GM19099 (cell line): ENCODE results near the gene MED22.

Source experiments
- POLR2A ChIP-seq: IDR thresholded peaks from 3 replicates; pipeline ENCODE4 v1.6.1; 2011; ENCODE audit warnings: low read depth; ENCODE audit not compliant: insufficient read length; ENCODE audit errors: extremely low read depth

The MED22 gene

DNA sequence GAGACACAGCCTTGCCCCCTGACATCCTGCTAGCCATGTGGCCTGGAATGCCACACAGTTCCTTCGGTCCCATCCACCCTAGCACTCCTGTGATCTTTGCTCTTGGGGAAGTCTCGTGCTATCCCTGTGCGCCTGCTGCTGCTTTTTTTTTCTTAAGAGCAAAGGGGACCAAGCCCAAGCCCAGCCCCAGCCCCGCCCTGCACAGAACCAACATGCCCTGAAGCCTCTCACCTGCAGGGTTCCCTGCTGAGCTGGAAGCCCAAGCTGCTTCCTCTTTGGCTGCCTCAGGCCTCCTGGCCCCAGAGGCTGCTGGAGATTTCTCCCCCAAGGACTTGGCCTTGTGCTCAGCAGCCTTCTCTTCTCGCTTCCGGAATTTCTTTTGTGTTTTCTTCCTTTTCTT, 13.8 kb downstream of the MED22 start:
- no peak for TF ChIP-seq POLR2A

DNA sequence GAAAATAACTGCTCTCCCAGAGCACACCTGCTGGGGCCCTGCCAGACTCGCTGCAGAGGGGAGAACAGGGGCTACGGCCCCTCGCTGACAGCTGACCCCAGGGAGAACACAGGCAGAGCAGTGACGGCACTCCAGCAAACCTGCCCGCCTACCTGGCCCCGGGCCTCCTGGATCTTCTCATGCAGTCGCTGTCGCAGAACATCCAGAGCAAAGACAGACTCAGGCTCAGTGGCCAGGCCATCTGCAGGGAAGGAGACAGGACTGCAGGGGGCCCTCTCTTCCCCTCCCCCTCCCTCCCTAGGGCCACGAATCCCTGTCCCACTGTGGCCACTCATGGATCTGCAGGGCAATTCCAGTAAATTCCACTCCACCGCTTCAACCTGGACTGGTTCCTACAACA, 14.4 kb downstream of the MED22 start:
- TF ChIP-seq POLR2A: no peak

DNA sequence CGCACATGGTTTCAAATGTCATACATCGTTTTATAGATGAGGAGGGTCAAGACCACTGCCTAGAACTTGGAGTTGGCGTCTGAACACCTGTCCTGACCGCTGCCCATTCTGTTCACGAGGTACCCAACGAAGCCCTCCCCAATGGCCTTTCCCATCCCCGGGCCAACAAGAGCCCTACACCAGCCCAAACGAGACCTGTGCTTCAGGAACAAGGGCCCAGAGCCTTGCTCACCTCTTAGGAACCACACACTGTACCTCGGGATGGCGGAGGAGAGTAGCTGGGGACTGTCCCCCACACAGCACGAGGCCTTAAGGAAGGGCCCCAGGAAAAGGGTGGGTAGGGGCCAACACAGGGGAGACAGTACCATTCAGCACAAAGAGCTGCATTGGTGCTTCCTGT, 14.9 kb downstream of the MED22 start:
- no peak for TF ChIP-seq POLR2A

DNA sequence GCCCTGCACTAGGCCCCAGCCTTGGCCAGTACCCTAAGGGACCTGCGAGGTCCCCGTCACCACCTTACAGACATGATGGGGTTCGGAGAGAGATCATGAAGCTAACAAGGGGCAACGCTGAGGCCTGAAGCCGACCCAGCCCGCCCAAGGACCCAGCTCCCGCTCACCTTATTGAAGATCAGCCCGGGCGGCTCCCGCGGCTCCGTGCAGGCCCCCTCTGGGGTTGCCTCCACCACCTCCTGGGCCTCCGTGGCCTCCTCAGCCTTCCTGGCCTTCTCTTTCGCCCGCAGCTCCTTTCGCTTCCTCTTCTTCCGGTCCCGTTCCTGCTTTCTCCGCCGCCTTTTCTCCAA, 15.6 kb downstream of the MED22 start:
- no peak for TF ChIP-seq POLR2A

DNA sequence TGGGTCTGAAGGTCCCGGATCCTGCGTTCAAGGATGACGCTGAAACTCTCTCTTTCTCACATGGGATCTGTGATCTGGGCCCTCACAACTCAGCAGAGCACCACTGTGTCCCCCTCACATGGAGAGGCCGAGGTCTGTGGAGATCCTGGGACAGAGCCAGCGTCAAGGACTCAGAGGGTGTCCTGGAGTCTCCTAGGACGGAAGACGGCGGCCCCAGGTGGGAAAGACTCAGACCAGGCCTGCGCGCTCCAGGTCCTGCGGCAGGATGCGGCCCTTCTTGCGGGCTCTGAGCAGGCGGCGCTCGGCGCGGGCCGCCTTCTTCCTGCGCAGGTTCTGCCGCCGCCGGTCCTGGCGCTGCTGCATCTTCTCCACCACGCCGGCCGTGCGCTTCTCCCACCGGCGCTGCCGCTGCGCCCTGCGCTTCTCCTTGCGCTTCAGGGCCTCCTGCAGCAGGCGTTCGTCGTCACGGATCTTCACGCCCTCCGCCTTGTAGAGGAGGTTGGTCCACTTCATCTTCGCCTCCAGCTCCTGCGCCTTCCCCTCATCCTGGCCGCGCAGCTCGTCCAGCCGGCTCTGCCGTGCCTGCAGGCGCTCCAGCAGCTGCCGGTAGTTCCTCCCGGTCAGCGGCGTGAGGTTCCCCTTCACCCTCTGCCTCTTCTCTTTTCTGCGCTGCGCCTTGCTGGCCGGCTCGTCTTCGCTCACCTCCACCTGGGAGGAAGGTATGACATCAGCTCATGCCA, 16.1 kb downstream of the MED22 start:
- TF ChIP-seq POLR2A: no peak

DNA sequence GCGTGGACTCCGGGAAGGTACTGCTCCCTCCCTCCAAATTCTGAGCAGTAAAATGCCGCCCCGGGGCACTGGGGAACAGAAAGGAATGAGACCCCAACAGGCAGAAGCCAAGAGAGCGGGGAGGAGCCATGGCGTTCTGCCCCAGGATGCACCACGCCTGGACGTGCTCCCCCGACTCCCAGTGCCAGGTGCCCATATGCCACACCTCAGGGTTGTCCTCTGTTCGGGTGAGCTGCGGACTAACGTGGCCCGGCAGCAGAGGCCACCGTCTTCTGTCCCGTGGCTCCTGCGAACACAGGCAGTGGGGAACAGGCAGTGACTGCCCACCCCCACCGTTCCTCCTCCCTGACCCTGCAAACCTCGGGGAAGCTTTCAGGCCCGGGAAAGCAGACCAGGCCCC, 16.7 kb downstream of the MED22 start:
- TF ChIP-seq POLR2A: no peak

DNA sequence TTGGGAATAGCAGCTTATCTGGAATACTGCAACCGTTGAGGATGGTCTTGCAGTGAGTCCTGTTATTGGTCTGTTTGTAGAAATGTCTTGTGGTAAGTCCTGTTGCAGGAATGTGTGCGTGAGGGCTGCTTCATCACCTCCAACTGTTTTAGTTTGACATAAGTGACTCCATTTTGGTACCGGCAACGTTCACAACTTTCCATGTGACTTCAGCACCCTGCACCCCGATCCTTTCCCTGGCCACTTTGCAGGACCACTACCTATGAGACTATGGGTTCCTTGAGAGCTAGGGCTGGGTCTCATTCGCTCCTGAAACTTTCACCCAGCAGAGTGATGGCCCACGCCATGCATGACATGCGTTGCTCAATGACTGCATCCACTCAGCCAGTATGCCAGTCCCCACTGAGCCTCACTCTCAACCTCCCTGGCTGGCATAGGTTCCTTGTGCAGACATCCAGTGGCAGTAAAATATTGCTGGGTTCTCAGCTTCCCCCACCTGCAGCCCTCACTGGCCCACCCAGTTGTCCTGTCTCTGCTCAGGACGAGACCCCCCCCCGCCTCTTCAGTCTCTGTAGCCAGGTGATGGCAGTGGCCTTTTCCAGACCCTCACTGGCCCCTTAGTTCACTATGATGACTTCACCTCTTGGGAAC, 20.0 kb downstream of the MED22 start:
- TF ChIP-seq POLR2A: no peak

DNA sequence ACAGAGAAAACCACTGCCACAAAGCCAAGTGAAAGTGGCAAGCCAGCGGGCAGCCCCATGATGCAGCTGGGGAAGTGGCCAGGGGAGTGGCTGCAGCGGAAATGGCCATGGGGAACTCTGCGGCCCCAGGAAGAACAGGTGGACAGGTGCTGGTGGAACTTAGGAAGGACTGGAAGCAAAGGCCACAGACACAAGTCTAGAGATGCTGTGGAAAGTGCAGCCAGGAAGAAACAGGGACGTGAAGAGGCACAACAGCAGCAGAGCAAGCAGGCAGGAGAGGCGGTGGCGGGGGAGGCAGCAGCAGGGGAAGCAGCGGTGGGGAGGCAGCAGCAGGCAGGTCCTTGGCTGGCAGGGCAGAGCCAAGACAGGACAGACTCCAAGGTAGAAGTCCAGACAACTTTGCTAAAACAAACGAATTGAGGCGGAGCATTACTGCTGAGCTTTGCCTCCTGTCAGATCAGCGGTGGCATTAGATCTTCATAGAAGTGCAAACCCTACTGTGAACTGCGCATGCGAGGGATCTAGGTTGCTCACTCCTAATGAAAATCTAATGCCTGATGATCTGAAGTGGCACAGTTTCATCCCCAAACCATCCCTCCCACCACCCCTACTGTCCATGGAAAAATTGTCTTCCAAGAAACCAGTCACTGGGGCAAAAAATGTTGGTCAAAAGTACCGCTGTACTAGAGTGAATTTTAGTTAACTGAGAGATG, 23.8 kb downstream of the MED22 start:
- no peak for TF ChIP-seq POLR2A

DNA sequence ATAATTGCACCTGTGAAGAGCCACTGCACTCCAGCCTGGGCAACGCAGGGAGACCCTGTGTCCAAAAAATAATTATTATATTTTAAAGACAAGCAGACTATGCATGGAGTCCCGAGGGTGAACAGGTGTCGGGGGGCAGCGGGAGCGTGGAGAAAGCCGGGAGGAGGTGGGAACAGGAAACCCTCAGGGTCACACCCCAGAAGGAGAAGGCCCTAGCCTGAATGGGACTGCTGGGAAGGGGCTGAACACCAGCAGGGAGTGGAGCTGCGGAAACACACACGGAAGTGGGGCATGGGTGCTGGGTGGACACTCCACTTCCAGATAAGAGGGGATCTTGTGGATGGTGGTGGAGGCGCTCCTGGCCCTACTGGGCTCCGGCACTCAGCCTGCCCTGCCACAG, 24.7 kb downstream of the MED22 start:
- TF ChIP-seq POLR2A: no peak

DNA sequence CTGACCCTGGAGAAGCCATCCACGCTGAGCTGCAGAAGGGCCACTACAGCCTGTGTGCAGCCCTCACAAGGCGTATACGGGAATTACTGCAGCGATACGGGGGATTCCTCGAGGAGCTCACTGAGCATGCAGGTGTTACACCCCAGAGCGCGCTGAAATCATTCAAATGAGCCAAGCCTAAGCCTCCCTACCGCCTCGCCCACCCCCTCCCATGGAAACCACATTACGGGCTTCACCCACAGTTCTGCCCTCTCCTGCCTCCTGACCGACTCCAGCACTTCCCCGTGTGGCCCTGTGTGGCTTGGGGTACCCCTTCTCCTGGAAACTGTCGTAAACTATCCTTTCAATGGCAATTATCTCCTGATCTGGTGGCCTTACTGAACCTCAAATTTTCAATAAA, 25.2 kb downstream of the MED22 start:
- TF ChIP-seq POLR2A: no peak

DNA sequence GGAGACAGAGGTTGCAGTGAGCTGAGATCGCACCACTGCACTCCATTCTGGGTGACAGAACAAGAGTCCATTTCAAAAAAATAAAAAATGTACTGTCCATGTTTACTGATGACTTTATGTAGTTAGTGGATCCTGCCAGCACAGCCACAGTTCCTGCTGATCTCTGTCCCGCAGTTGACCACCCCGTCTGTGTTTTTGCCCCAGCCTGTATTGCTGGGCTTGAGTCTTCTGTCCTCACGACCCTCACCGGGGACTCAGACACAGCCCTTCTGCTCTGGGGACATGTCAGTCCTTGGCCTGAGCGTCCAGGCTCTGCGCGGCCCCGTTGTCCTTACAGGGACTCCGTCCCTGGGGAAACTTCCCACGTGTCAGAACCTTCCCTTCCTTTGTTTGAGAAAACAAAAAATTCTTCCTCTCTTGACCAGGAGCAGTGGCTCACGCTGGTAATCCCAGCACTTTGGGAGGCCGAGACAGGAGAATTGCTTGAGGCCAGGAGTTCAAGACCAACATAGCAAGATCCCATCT, 26.5 kb downstream of the MED22 start:
- no peak for TF ChIP-seq POLR2A

DNA sequence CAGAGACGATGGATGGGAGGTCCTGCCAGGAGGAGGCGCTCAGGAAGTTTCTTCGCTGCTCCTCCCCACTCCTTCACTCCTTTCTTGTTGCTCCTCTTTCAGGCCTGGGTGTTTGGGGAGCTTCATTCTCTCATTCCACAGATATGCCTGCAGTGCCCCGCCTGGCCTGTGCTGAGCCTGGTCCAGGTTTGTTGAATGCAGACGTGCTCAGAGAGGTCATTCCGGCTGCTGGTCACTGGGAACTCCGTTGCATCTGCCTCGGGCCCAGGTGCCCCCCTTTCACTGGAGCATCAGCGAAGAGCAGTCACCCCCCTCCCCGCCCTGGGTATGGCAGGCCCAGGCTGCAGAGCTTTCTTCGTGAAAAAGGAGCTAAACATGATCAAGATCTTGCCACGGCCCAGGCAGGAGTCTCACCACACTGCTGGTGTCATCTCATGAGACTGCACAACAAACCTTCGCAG, 27.5 kb downstream of the MED22 start:
- no peak for TF ChIP-seq POLR2A

DNA sequence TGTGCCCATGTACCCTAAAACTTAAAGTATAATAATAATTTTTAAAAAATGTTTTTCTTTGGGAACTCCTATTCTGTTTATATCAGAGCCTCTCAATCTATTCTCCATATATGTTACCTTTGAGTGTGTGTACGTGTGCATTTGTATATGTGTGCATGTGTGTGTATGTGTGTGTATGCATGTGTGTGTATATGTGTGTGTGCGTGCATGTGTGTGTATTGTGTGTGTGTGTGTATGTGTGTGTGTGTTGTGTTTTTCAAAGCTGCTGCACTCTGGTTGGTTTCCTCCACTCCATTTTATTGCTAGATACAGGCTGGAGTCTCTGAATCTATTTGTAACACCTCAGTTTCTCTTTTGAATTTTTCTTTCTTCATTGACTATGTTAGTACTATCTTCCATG, 31.9 kb downstream of the MED22 start:
- no peak for TF ChIP-seq POLR2A

DNA sequence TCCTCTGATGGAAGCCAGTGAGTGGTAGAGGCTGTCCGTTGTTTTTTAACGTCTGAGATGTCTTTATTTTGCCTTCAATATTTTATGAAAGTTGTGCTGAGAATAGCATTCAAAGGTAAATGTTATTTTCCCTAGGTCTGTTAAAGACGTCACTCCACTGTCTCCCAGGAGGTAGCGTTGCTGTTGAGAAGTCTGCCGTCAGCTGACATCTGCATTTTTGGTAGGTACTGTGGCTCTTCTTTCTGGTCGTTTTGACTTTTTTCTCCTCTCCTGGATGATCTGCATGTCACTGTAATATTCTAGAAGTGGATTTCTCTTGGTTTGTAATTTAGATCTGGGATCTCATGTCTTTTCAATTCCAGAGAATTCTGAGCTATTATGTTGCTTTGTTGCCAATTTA, 38.3 kb downstream of the MED22 start:
- no peak for TF ChIP-seq POLR2A

DNA sequence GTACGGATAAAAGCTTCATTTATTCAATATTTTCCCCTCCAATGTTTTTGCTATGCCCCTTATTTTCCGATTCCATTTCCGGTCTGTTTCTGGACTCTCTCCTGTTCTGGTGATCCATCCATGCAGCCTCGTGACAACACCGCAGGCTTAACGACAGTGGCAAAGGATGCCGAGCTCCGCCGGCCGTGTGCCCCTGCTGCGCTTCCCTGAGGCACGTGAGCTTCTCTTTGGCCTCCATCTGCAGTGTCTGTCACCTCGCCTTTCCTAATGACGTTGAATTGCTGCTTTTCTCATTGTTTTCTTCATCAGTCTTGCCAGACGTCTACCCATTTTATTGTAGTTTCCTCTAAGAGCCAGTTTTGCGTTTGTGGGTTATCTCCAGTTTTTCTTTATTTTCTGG, 40.6 kb downstream of the MED22 start:
- TF ChIP-seq POLR2A: no peak
